Measurements from ENCODE around the gene EIF2AK3. TPM values are rescaled to one million over a fixed set of nuclear protein-coding genes. Genes with fewer than 3 reads are reported as not detected.

The EIF2AK3 gene
- total and polyA plus RNA-seq, 2 donors from 2014 or later, result 5.7 to 20.8 TPM

- no peak for FAIRE-seq
- Histone ChIP-seq H3K36me3 (ENCODE audit: control insufficient read depth in 2 of 3, insufficient read depth in 3 of 3, low read length in 3 of 3) (no peaks in the 10 kb centered on the region), H3K4me1 (ENCODE audit: control insufficient read depth in 2 of 3, insufficient read depth in 2 of 3, low read depth in 1 of 3, low read length in 3 of 3) (peaks cover 0 to 5% (median 0%) of the 10 kb centered on the region in 3 donors), H3K27me3 (ENCODE audit: control insufficient read depth, insufficient read depth, low read length) (no peaks in the 10 kb centered on the region), H3K27ac (ENCODE audit: low read depth in 2 of 2, low read length in 2 of 2) (peak overlapping the region; percentile 13 to 71), H3K9ac (ENCODE audit: low read length in 3 of 3) (no peak overlapping the region), H3K4me3 (ENCODE audit: low read length in 3 of 3) (no peak overlapping the region), H3K9me3 (ENCODE audit: control insufficient read depth in 2 of 3, insufficient read depth in 1 of 3, low read length in 3 of 3) (peaks cover 0 to 3% (median 0%) of the 10 kb centered on the region in 3 donors)
- TF ChIP-seq CTCF (IDR thresholded peaks at IDR 0.05; ENCODE audit: borderline replicate concordance, extremely low read depth, insufficient read depth), result no peak
- no peak for DNase-seq
- intact Hi-C loops (cut with DNase I), result no loop called here
These were observed 31.7 kb upstream of the EIF2AK3 start for GRCh38 chr2:88658881-88659537.

GRCh38 chr2:88658326-88658725 lies 31.1 kb upstream of the EIF2AK3 start:
- H3K9ac ChIP-seq (ENCODE audit: low read length in 3 of 3), result no peak overlapping the region
- DNase-seq (no peak), FAIRE-seq (no peak)
- H3K27ac ChIP-seq (ENCODE audit: low read depth in 2 of 2, low read length in 2 of 2), result no peak overlapping the region
- H3K4me1 ChIP-seq (ENCODE audit: control insufficient read depth in 2 of 3, insufficient read depth in 2 of 3, low read depth in 1 of 3, low read length in 3 of 3), result peaks cover 0 to 5% (median 0%) of the 10 kb centered on the region in 3 donors
- H3K36me3 ChIP-seq (ENCODE audit: control insufficient read depth in 2 of 3, insufficient read depth in 3 of 3, low read length in 3 of 3), result no peaks in the 10 kb centered on the region
- intact Hi-C loops (cut with DNase I), result no loop called here
- no peaks in the 10 kb centered on the region for H3K9me3 ChIP-seq (ENCODE audit: control insufficient read depth in 2 of 3, insufficient read depth in 1 of 3, low read length in 3 of 3)
- TF ChIP-seq CTCF (IDR thresholded peaks at IDR 0.05; ENCODE audit: borderline replicate concordance, extremely low read depth, insufficient read depth), result no peak
- no peaks in the 10 kb centered on the region for H3K27me3 ChIP-seq (ENCODE audit: control insufficient read depth, insufficient read depth, low read length)
- no peak overlapping the region for H3K4me3 ChIP-seq (ENCODE audit: low read length in 3 of 3)

- no peak for FAIRE-seq
- no peak overlapping the region for H3K27ac ChIP-seq (ENCODE audit: low read depth in 2 of 2, low read length in 2 of 2)
These were observed 29.9 kb upstream of the EIF2AK3 start for GRCh38 chr2:88657131-88657530.

More at GRCh38 chr2:88657131-88657530, 29.9 kb upstream of the EIF2AK3 start:
- H3K4me1 ChIP-seq (ENCODE audit: control insufficient read depth in 2 of 3, insufficient read depth in 2 of 3, low read depth in 1 of 3, low read length in 3 of 3), result peaks cover 0 to 5% (median 0%) of the 10 kb centered on the region in 3 donors
- no peaks in the 10 kb centered on the region for H3K36me3 ChIP-seq (ENCODE audit: control insufficient read depth in 2 of 3, insufficient read depth in 3 of 3, low read length in 3 of 3)
- H3K9me3 ChIP-seq (ENCODE audit: control insufficient read depth in 2 of 3, insufficient read depth in 1 of 3, low read length in 3 of 3), result no peaks in the 10 kb centered on the region
- H3K4me3 ChIP-seq (ENCODE audit: low read length in 3 of 3), result no peak overlapping the region
- TF ChIP-seq CTCF (IDR thresholded peaks at IDR 0.05; ENCODE audit: borderline replicate concordance, extremely low read depth, insufficient read depth), result no peak
- intact Hi-C loops (cut with DNase I), result no loop called here
- no peak for DNase-seq
- no peaks in the 10 kb centered on the region for H3K27me3 ChIP-seq (ENCODE audit: control insufficient read depth, insufficient read depth, low read length)
- no peak overlapping the region for H3K9ac ChIP-seq (ENCODE audit: low read length in 3 of 3)
